OCI-LY3 (cell line): ENCODE data around the gene KICS2.

Experiments used
- H2AFZ ChIP-seq: fragments of 200-600, 300-600 bp; shearing (Covaris generic); 2 replicates; pipeline ENCODE4 v1.6.0; 2014; ENCODE audit warnings: antibody characterized with exemption, low read depth, low read length
- H3K27ac ChIP-seq: fragments of 200-600, 300-600 bp; sonication (generic); 2 replicates; pipeline ENCODE4 v1.5.1; 2014; ENCODE audit warnings: mild to moderate bottlenecking, low read length, moderate library complexity, mixed read lengths
- H3K27me3 ChIP-seq: fragments of 200-600, 300-600 bp; sonication (generic); 2 replicates; pipeline ENCODE4 v1.6.1; 2014; ENCODE audit warnings: low read depth, low read length, mixed read lengths
- H3K36me3 ChIP-seq: fragments of 200-600, 300-600 bp; sonication (generic); replicated peaks from 2 replicates; pipeline ENCODE3; 2014; ENCODE audit warnings: low read depth, low read length, mixed read lengths
- H3K4me1 ChIP-seq: fragments of 300-600, 200-600 bp; sonication (generic); 2 replicates; pipeline ENCODE4 v1.6.1; 2014; ENCODE audit warnings: low read length, mixed read lengths
- H3K4me2 ChIP-seq: fragments of 200-600, 300-600 bp; sonication (generic); 2 replicates; pipeline ENCODE4 v1.6.1; 2014; ENCODE audit warnings: low read length, mixed read lengths
- H3K4me3 ChIP-seq: fragments of 300-600, 200-600 bp; sonication (generic); 2 replicates; pipeline ENCODE4 v1.5.1; 2014; ENCODE audit warnings: antibody characterized with exemption, mild to moderate bottlenecking, low read length, moderate library complexity
- H3K79me2 ChIP-seq: fragments of 300-600, 200-600 bp; shearing (Covaris generic); 2 replicates; pipeline ENCODE4 v1.6.1; 2014; ENCODE audit warnings: mild to moderate bottlenecking, low read length, mixed read lengths
- H3K9ac ChIP-seq: fragments of 300-600, 200-600 bp; shearing (Covaris generic); 2 replicates; pipeline ENCODE4 v1.6.0; 2014; ENCODE audit warnings: mild to moderate bottlenecking, low read length, moderate library complexity
- H3K9me3 ChIP-seq: fragments of 200-600, 300-600 bp; shearing (Covaris generic); 2 replicates; pipeline ENCODE4 v1.6.1; 2014; ENCODE audit warnings: low read length, mixed read lengths; ENCODE audit not compliant: insufficient read depth
- H4K20me1 ChIP-seq: fragments of 200-600, 300-600 bp; sonication (generic); 2 replicates; pipeline ENCODE4 v1.6.1; 2016; ENCODE audit warnings: low read length, mixed read lengths; ENCODE audit not compliant: insufficient read depth
- CTCF ChIP-seq: fragments of 200-600, 300-600 bp; sonication (generic); IDR thresholded peaks from 2 replicates; pipeline ENCODE4 v1.5.1; 2014; ENCODE audit warnings: antibody characterized with exemption, low read length, low read depth
- EZH2phosphoT487 ChIP-seq: fragments of 200-600 bp; shearing (Covaris generic); IDR thresholded peaks from 2 replicates; pipeline ENCODE4 v1.6.1; 2018; ENCODE audit warnings: antibody characterized with exemption, mixed run types, low read depth

Gene KICS2

GRCh38 chr12:64265839-64266238 lies 43.7 kb upstream of the KICS2 start:
- H3K27me3 ChIP-seq, result no peaks in the 10 kb centered on the region
- no peak overlapping the region for H3K27ac ChIP-seq
- no peaks in the 10 kb centered on the region for H3K79me2 ChIP-seq

GRCh38 chr12:64261813-64262212 lies 39.7 kb upstream of the KICS2 start:
- Histone ChIP-seq H3K36me3 (no peaks in the 10 kb centered on the region), H3K27me3 (no peaks in the 10 kb centered on the region), H2AFZ (no peak overlapping the region), H3K4me2 (no peak overlapping the region), H3K27ac (no peak overlapping the region), H4K20me1 (no peaks in the 10 kb centered on the region), H3K9ac (no peak overlapping the region), H3K4me3 (no peak overlapping the region), H3K9me3 (no peaks in the 10 kb centered on the region), H3K79me2 (no peaks in the 10 kb centered on the region), H3K4me1 (peaks cover 3% of the 10 kb centered on the region; the same call in 1 of the 2 replicates)
- TF ChIP-seq CTCF (no peak), EZH2phosphoT487 (no peak)

More at GRCh38 chr12:64265839-64266238, 43.7 kb upstream of the KICS2 start:
- Histone ChIP-seq H3K36me3 (no peaks in the 10 kb centered on the region), H3K9me3 (no peaks in the 10 kb centered on the region), H3K4me2 (no peak overlapping the region), H3K4me3 (no peak overlapping the region), H2AFZ (no peak overlapping the region), H3K9ac (no peak overlapping the region), H4K20me1 (no peaks in the 10 kb centered on the region), H3K4me1 (peaks cover 3% of the 10 kb centered on the region; the same call in 1 of the 2 replicates)
- no peak for TF ChIP-seq CTCF
- no peak for TF ChIP-seq EZH2phosphoT487

GRCh38 chr12:64258576-64258975 lies 36.5 kb upstream of the KICS2 start:
- Histone ChIP-seq H3K9me3 (no peaks in the 10 kb centered on the region), H3K79me2 (no peaks in the 10 kb centered on the region)
- TF ChIP-seq CTCF (no peak), EZH2phosphoT487 (no peak)

GRCh38 chr12:64256166-64256800 lies 34.2 kb upstream of the KICS2 start:
- H3K9ac ChIP-seq, result no peak overlapping the region
- H3K27me3 ChIP-seq, result no peaks in the 10 kb centered on the region
- H3K36me3 ChIP-seq, result no peaks in the 10 kb centered on the region
- no peaks in the 10 kb centered on the region for H4K20me1 ChIP-seq
- H3K4me2 ChIP-seq, result no peak overlapping the region
- H3K27ac ChIP-seq, result no peak overlapping the region
- no peaks in the 10 kb centered on the region for H3K9me3 ChIP-seq
- H2AFZ ChIP-seq, result no peak overlapping the region
- H3K4me1 ChIP-seq, result peaks cover 9% of the 10 kb centered on the region
- TF ChIP-seq EZH2phosphoT487 (no peak), CTCF (peak; percentile 82)
- no peaks in the 10 kb centered on the region for H3K79me2 ChIP-seq
- no peak overlapping the region for H3K4me3 ChIP-seq

More at GRCh38 chr12:64258576-64258975, 36.5 kb upstream of the KICS2 start:
- no peak overlapping the region for H3K4me2 ChIP-seq
- H3K27me3 ChIP-seq, result no peaks in the 10 kb centered on the region
- H3K27ac ChIP-seq, result no peak overlapping the region
- H3K9ac ChIP-seq, result no peak overlapping the region
- no peak overlapping the region for H3K4me3 ChIP-seq
- no peaks in the 10 kb centered on the region for H4K20me1 ChIP-seq
- H2AFZ ChIP-seq, result no peak overlapping the region
- no peaks in the 10 kb centered on the region for H3K4me1 ChIP-seq
- no peaks in the 10 kb centered on the region for H3K36me3 ChIP-seq
